Testis (tissue), 2 donors: ENCODE results near the gene ESRP2.

Experiments used
- POLR2A ChIP-seq: fragments of 450-650 bp; IDR thresholded peaks from one replicate; pipeline ENCODE4 v1.6.1; 2017; ENCODE audit warnings: antibody characterized with exemption, mild to moderate bottlenecking, moderate library complexity
- TF ChIP-seq, protein P1 (sequence below), 3 experiments: fragments of 450-650 bp in 2 of 3; fragments of 200-600 bp in 1 of 3; sonication (generic) in 1 of 3; IDR thresholded peaks; one replicate each; pipeline ENCODE4 v1.5.1; 2016 to 2019; ENCODE audit warnings: antibody characterized with exemption in 3 of 3, mild to moderate bottlenecking in 2 of 3, moderate library complexity in 1 of 3

DNA sequence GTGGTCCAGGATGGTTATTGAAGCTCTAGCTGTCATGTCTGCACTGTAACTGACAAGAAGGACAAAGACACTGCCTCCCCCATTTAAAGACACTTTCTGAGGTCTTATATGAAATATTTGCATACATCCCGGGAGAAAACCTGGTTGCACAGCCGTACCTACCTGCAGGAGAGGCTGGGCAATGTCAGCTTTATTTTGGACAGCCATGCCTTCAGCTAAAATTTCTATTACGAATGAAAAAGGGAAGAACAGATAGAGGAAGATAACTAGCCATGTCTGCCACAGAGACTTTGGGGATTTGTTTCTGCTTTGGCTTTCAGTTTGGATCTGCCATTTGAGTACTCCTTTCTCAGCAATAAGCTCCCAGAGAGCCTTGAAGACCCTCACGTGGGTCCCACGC, 47.4 kb upstream of the ESRP2 start:
- TF ChIP-seq, protein P1, sequence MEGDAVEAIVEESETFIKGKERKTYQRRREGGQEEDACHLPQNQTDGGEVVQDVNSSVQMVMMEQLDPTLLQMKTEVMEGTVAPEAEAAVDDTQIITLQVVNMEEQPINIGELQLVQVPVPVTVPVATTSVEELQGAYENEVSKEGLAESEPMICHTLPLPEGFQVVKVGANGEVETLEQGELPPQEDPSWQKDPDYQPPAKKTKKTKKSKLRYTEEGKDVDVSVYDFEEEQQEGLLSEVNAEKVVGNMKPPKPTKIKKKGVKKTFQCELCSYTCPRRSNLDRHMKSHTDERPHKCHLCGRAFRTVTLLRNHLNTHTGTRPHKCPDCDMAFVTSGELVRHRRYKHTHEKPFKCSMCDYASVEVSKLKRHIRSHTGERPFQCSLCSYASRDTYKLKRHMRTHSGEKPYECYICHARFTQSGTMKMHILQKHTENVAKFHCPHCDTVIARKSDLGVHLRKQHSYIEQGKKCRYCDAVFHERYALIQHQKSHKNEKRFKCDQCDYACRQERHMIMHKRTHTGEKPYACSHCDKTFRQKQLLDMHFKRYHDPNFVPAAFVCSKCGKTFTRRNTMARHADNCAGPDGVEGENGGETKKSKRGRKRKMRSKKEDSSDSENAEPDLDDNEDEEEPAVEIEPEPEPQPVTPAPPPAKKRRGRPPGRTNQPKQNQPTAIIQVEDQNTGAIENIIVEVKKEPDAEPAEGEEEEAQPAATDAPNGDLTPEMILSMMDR (IDR thresholded peaks at IDR 0.05), result no peak
- no peak for TF ChIP-seq POLR2A
